ENCODE results near the gene CLCA2.

CLCA2 gene

GRCh38 chr1:86421601-86422280 is 2.2 kb upstream of the CLCA2 start:
- no peak overlapping the region for H3K4me3 ChIP-seq (ENCODE audit: low read depth, low read length)
- no peaks in the 10 kb centered on the region for H3K36me3 ChIP-seq
- no peaks in the 10 kb centered on the region for H3K9me3 ChIP-seq
- H3K27me3 ChIP-seq: no peaks in the 10 kb centered on the region
- H3K4me1 ChIP-seq: no peaks in the 10 kb centered on the region
- DNase-seq: no peak
- no peak for TF ChIP-seq CTCF (IDR thresholded peaks at IDR 0.05; ENCODE audit: low read depth, low read length)

- H3K27me3 ChIP-seq: no peaks in the 10 kb centered on the region
- H3K4me3 ChIP-seq (ENCODE audit: low read depth, low read length): no peak overlapping the region
- no peaks in the 10 kb centered on the region for H3K36me3 ChIP-seq
- no peak for TF ChIP-seq CTCF (IDR thresholded peaks at IDR 0.05; ENCODE audit: low read depth, low read length)
- no peaks in the 10 kb centered on the region for H3K9me3 ChIP-seq
- no peak for DNase-seq
- H3K4me1 ChIP-seq: no peaks in the 10 kb centered on the region
These were observed 498 bp upstream of the CLCA2 start for GRCh38 chr1:86423473-86423872.

- Histone ChIP-seq H3K36me3 (no peaks in the 10 kb centered on the region), H3K27me3 (no peaks in the 10 kb centered on the region), H3K4me3 (ENCODE audit: low read depth, low read length) (no peak overlapping the region), H3K4me1 (no peaks in the 10 kb centered on the region), H3K9me3 (no peaks in the 10 kb centered on the region)
- TF ChIP-seq CTCF (IDR thresholded peaks at IDR 0.05; ENCODE audit: low read depth, low read length): no peak
- DNase-seq: no peak
These were observed 5.3 kb downstream of the CLCA2 start for GRCh38 chr1:86429122-86429725.

- Histone ChIP-seq H3K36me3 (no peaks in the 10 kb centered on the region), H3K27me3 (no peaks in the 10 kb centered on the region), H3K9me3 (no peaks in the 10 kb centered on the region), H3K4me1 (no peaks in the 10 kb centered on the region), H3K4me3 (ENCODE audit: low read depth, low read length) (no peak overlapping the region)
- DNase-seq: no peak
- TF ChIP-seq CTCF (IDR thresholded peaks at IDR 0.05; ENCODE audit: low read depth, low read length): no peak
These were observed 5.9 kb downstream of the CLCA2 start for GRCh38 chr1:86429835-86430234.

- H3K36me3 ChIP-seq: no peaks in the 10 kb centered on the region
- no peak overlapping the region for H3K4me3 ChIP-seq (ENCODE audit: low read depth, low read length)
- no peaks in the 10 kb centered on the region for H3K27me3 ChIP-seq
- H3K9me3 ChIP-seq: no peaks in the 10 kb centered on the region
- no peak for DNase-seq
- no peak for TF ChIP-seq CTCF (IDR thresholded peaks at IDR 0.05; ENCODE audit: low read depth, low read length)
- H3K4me1 ChIP-seq: no peaks in the 10 kb centered on the region
These were observed 6.4 kb downstream of the CLCA2 start for GRCh38 chr1:86430376-86430775.

GRCh38 chr1:86434059-86434458 is 10.1 kb downstream of the CLCA2 start:
- H3K4me3 ChIP-seq (ENCODE audit: low read depth, low read length): no peak overlapping the region
- no peaks in the 10 kb centered on the region for H3K9me3 ChIP-seq
- H3K4me1 ChIP-seq: no peaks in the 10 kb centered on the region
- H3K27me3 ChIP-seq: no peaks in the 10 kb centered on the region
- H3K36me3 ChIP-seq: no peaks in the 10 kb centered on the region
- DNase-seq: no peak
- no peak for TF ChIP-seq CTCF (IDR thresholded peaks at IDR 0.05; ENCODE audit: low read depth, low read length)

Data from BE2C (cell line).